Measurements from ENCODE around the gene RRP1B.
A peak's percentile ranks its signal among the peaks of the same experiment; 100 is the strongest.
"Not testable (repeated sequence)": the region's sequence is repeated elsewhere in the genome, so short reads cannot be mapped to it uniquely, and the experiment has no call there.

RRP1B gene

GRCh38 chr21:43639470-43640353 is 19.6 kb upstream of the RRP1B start:
- DNase-seq (ENCODE audit: low read depth, low spot score), result no peak
- H3K27ac ChIP-seq, result peak overlapping the region; percentile 86

GRCh38 chr21:43640400-43640799 is 19.0 kb upstream of the RRP1B start:
- H3K27ac ChIP-seq, result peak overlapping the region; percentile 86

GRCh38 chr21:43643193-43643592 is 16.2 kb upstream of the RRP1B start:
- no peak for DNase-seq (ENCODE audit: low read depth, low spot score)
- no peak overlapping the region for H3K27ac ChIP-seq

More at GRCh38 chr21:43640400-43640799, 19.0 kb upstream of the RRP1B start:
- no peak for DNase-seq (ENCODE audit: low read depth, low spot score)

GRCh38 chr21:43644071-43644470 is 15.3 kb upstream of the RRP1B start:
- no peak for DNase-seq (ENCODE audit: low read depth, low spot score)
- H3K27ac ChIP-seq, result peak overlapping the region; percentile 71

GRCh38 chr21:43644609-43645008 is 14.8 kb upstream of the RRP1B start:
- H3K27ac ChIP-seq, result peak overlapping the region; percentile 71
- peak; percentile 12 for DNase-seq (ENCODE audit: low read depth, low spot score)

- H3K27ac ChIP-seq, result peak overlapping the region; percentile 71
- no peak for DNase-seq (ENCODE audit: low read depth, low spot score)
Measured at GRCh38 chr21:43645136-43645891, 14.0 kb upstream of the RRP1B start.

- peak overlapping the region; percentile 71 for H3K27ac ChIP-seq
- DNase-seq (ENCODE audit: low read depth, low spot score), result no peak
Measured at GRCh38 chr21:43645976-43646375, 13.4 kb upstream of the RRP1B start.

- peak; percentile 78 for DNase-seq (ENCODE audit: low read depth, low spot score)
- H3K27ac ChIP-seq, result peak overlapping the region; percentile 71
Measured at GRCh38 chr21:43646550-43647260, 12.7 kb upstream of the RRP1B start.

- no peak for DNase-seq (ENCODE audit: low read depth, low spot score)
Measured at GRCh38 chr21:43648171-43648570, 11.2 kb upstream of the RRP1B start.

GRCh38 chr21:43651926-43652325 is 7.4 kb upstream of the RRP1B start:
- DNase-seq (ENCODE audit: low read depth, low spot score); H3K27ac ChIP-seq: not testable (repeated sequence)

More at GRCh38 chr21:43648171-43648570, 11.2 kb upstream of the RRP1B start:
- H3K27ac ChIP-seq, result no peak overlapping the region

GRCh38 chr21:43652616-43653015 is 6.7 kb upstream of the RRP1B start:
- no peak for DNase-seq (ENCODE audit: low read depth, low spot score)
- H3K27ac ChIP-seq, result no peak overlapping the region

- no peak overlapping the region for H3K27ac ChIP-seq
- DNase-seq (ENCODE audit: low read depth, low spot score), result no peak
Measured at GRCh38 chr21:43653626-43654025, 5.7 kb upstream of the RRP1B start.

GRCh38 chr21:43654806-43655489 is 4.4 kb upstream of the RRP1B start:
- peak overlapping the region; percentile 24 for H3K27ac ChIP-seq
- DNase-seq (ENCODE audit: low read depth, low spot score), result no peak

- DNase-seq (ENCODE audit: low read depth, low spot score), result no peak
- H3K27ac ChIP-seq, result no peak overlapping the region
Measured at GRCh38 chr21:43657355-43658087, 1.8 kb upstream of the RRP1B start.

- H3K27ac ChIP-seq, result no peak overlapping the region
Measured at GRCh38 chr21:43658088-43658741, 1.1 kb upstream of the RRP1B start.

GRCh38 chr21:43658769-43659135 is 608 bp upstream of the RRP1B start:
- no peak for DNase-seq (ENCODE audit: low read depth, low spot score)
- peak overlapping the region; percentile 63 for H3K27ac ChIP-seq

More at GRCh38 chr21:43658088-43658741, 1.1 kb upstream of the RRP1B start:
- DNase-seq (ENCODE audit: low read depth, low spot score), result no peak

- no peak for DNase-seq (ENCODE audit: low read depth, low spot score)
- no peak overlapping the region for H3K27ac ChIP-seq
Measured at GRCh38 chr21:43662286-43662685, 2.9 kb downstream of the RRP1B start.

GRCh38 chr21:43663033-43663432 is 3.7 kb downstream of the RRP1B start:
- no peak for DNase-seq (ENCODE audit: low read depth, low spot score)

GRCh38 chr21:43664358-43664757 is 5.0 kb downstream of the RRP1B start:
- no peak overlapping the region for H3K27ac ChIP-seq
- no peak for DNase-seq (ENCODE audit: low read depth, low spot score)

More at GRCh38 chr21:43663033-43663432, 3.7 kb downstream of the RRP1B start:
- H3K27ac ChIP-seq, result no peak overlapping the region
